Neuronal stem cell (in vitro differentiated cells): ENCODE measurements around the gene SMAD5.

Experiments
- DNase-seq: peaks from one replicate; pipeline ENCODE4 v3.0.0-alpha.2; 2013; ENCODE audit warnings: low spot score
- H2AFZ ChIP-seq: one replicate; pipeline ENCODE4 v1.6.1; 2013; ENCODE audit warnings: mild to moderate bottlenecking, low read length, inconsistent platforms
- H2AK5ac ChIP-seq: 2 replicates; pipeline ENCODE4 v1.6.1; 2013; ENCODE audit warnings: low read depth, mild to moderate bottlenecking, inconsistent platforms, low read length, moderate library complexity, mixed read lengths
- H2BK120ac ChIP-seq: 2 replicates; pipeline ENCODE4 v1.6.1; 2013; ENCODE audit warnings: low read depth, mild to moderate bottlenecking, inconsistent platforms, low read length, moderate library complexity, mixed read lengths
- H2BK12ac ChIP-seq: one replicate; pipeline ENCODE4 v1.6.1; 2013; ENCODE audit warnings: low read length, inconsistent platforms
- H2BK15ac ChIP-seq: 2 replicates; pipeline ENCODE4 v1.6.1; 2013; ENCODE audit warnings: mild to moderate bottlenecking, low read length, inconsistent platforms, mixed read lengths
- H2BK5ac ChIP-seq: one replicate; pipeline ENCODE4 v1.6.1; 2013; ENCODE audit warnings: inconsistent platforms, mild to moderate bottlenecking, low read length, moderate library complexity
- H3K14ac ChIP-seq: one replicate; pipeline ENCODE4 v1.6.1; 2013; ENCODE audit warnings: low read length, inconsistent platforms
- H3K18ac ChIP-seq: 2 replicates; pipeline ENCODE4 v1.6.1; 2013; ENCODE audit warnings: low read length, inconsistent platforms
- H3K23ac ChIP-seq: 2 replicates; pipeline ENCODE4 v1.6.1; 2013; ENCODE audit warnings: low read depth, mild to moderate bottlenecking, mixed read lengths, low read length, inconsistent platforms; ENCODE audit not compliant: poor library complexity
- H3K27ac ChIP-seq: replicated peaks from 3 replicates; pipeline ENCODE4 v1.5.1; 2013; ENCODE audit warnings: low read length, inconsistent platforms
- H3K27me3 ChIP-seq, 3 experiments: 2 replicates each; pipeline ENCODE4 v1.6.1; 2013; ENCODE audit warnings: low read length in 3 of 3, mild to moderate bottlenecking in 2 of 3, inconsistent platforms in 1 of 3, low read depth in 1 of 3, mixed read lengths in 1 of 3, moderate library complexity in 1 of 3; ENCODE audit not compliant: control insufficient read depth in 3 of 3, insufficient read depth in 3 of 3
- H3K36me3 ChIP-seq, 2 donors: replicated peaks in 1 of 2; 2 replicates each; pipeline ENCODE4 v1.6.1; 2013; ENCODE audit warnings: low read length in 2 of 2; ENCODE audit not compliant: control insufficient read depth in 2 of 2, insufficient read depth in 2 of 2
- H3K4ac ChIP-seq: 2 replicates; pipeline ENCODE4 v1.6.1; 2013; ENCODE audit warnings: inconsistent platforms, mild to moderate bottlenecking, low read length, moderate library complexity
- H3K4me1 ChIP-seq, 2 donors: 1 replicate in 1 of 2; 2 replicates in 1 of 2; pipeline ENCODE4 v1.6.1; 2013; ENCODE audit warnings: low read length in 2 of 2, low read depth in 1 of 2; ENCODE audit not compliant: control insufficient read depth in 2 of 2, insufficient read depth in 1 of 2
- H3K4me2 ChIP-seq: one replicate; pipeline ENCODE4 v1.6.1; 2013; ENCODE audit warnings: mild to moderate bottlenecking, low read length, inconsistent platforms; ENCODE audit not compliant: insufficient read depth, poor library complexity, severe bottlenecking
- H3K4me3 ChIP-seq, 2 donors: 2 replicates each; pipeline ENCODE4 v1.5.1; 2013; ENCODE audit warnings: low read length in 2 of 2, mild to moderate bottlenecking in 2 of 2, inconsistent platforms in 1 of 2, moderate library complexity in 1 of 2
- H3K79me1 ChIP-seq: one replicate; pipeline ENCODE4 v1.6.1; 2013; ENCODE audit warnings: low read depth, mild to moderate bottlenecking, inconsistent platforms, low read length, moderate library complexity
- H3K9ac ChIP-seq: one replicate; pipeline ENCODE4 v1.6.1; 2013; ENCODE audit warnings: mild to moderate bottlenecking, low read depth, low read length, inconsistent platforms; ENCODE audit not compliant: poor library complexity
- H3K9me3 ChIP-seq, 2 donors: replicated peaks in 1 of 2; 2 replicates each; pipeline versions ENCODE3 to v1.6.1; 2013; ENCODE audit warnings: low read length in 2 of 2, mild to moderate bottlenecking in 2 of 2, inconsistent platforms in 1 of 2, low read depth in 1 of 2, mixed read lengths in 1 of 2, moderate library complexity in 1 of 2; ENCODE audit not compliant: control insufficient read depth in 2 of 2, insufficient read depth in 1 of 2
- H4K8ac ChIP-seq: one replicate; pipeline ENCODE4 v1.6.1; 2013; ENCODE audit warnings: low read depth, mild to moderate bottlenecking, inconsistent platforms, low read length, moderate library complexity
- H4K91ac ChIP-seq: one replicate; pipeline ENCODE4 v1.6.1; 2013; ENCODE audit warnings: low read length, low read depth, mild to moderate bottlenecking, inconsistent platforms; ENCODE audit not compliant: poor library complexity
- WGBS, 2 donors: extraction: QIAGEN DNeasy Blood & Tissue Kit; methylation state at CpG; one replicate each; pipeline ENCODE4 v1.1.7; 2013; ENCODE audit warnings: missing lambda C conversion rate in 2 of 2, mixed read lengths in 1 of 2; ENCODE audit not compliant: insufficient read length in 2 of 2, insufficient replicate concordance in 1 of 2; ENCODE audit errors: extremely low coverage in 2 of 2; 5-methylcytosine and 5-hydroxymethylcytosine counted together

Gene SMAD5

GRCh38 chr5:136193322-136193935 lies 60.8 kb downstream of the SMAD5 start:
- Histone ChIP-seq H3K4me3 (peak overlapping the region; percentile 28 to 52), H3K27me3 (peaks cover 9 to 61% (median 45%) of the 10 kb centered on the region in 3 experiments), H2BK12ac (no peak overlapping the region), H3K9me3 (no peaks in the 10 kb centered on the region), H3K18ac (peak overlapping the region; percentile 29), H3K4me2 (peak overlapping the region; percentile 99), H3K23ac (peak overlapping the region; percentile 55), H2BK15ac (no peak overlapping the region), H4K91ac (no peak overlapping the region), H3K14ac (no peak overlapping the region), H2BK5ac (no peak overlapping the region), H2AFZ (peak overlapping the region; percentile 97), H4K8ac (no peak overlapping the region), H3K4me1 (peaks cover 9 to 19% of the 10 kb centered on the region in 2 donors), H2BK120ac (no peak overlapping the region), H3K27ac (no peak overlapping the region), H3K79me1 (no peaks in the 10 kb centered on the region), H3K4ac (no peak overlapping the region), H2AK5ac (peak overlapping the region; percentile 34), H3K9ac (no peak overlapping the region), H3K36me3 (peaks cover 3 to 9% of the 10 kb centered on the region in 2 donors)
- WGBS, 2 donors: no CpG with 5 or more reads among the region's 18 CpGs
- no peak for DNase-seq

DNA sequence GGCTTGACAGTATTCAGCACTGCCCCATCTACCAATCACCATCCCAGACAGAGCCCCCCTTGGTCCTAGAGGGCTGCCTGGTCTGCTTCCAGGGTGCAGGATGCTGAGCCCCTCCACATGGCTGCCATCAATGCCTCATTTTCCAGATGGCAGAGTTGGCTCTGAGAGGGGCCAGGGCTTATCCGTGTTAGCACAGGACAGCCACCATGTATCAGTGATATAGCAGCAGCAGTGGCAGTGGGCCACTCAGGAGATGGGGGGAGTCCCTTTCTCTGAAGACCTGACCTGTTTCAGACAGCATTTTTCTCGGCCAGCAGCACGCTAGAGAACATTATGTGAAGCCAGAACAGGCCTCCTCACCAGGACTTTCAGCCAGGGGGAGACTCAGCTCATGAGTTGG lies 61.9 kb downstream of the SMAD5 start:
- Histone ChIP-seq H2BK15ac (no peak overlapping the region), H3K9ac (no peak overlapping the region), H3K18ac (no peak overlapping the region), H2BK5ac (no peak overlapping the region), H4K8ac (no peak overlapping the region), H2BK12ac (no peak overlapping the region), H2AFZ (no peak overlapping the region), H3K4me3 (no peak overlapping the region), H2AK5ac (no peak overlapping the region), H4K91ac (no peak overlapping the region), H3K27ac (no peak overlapping the region), H3K4me1 (peaks cover 9 to 19% of the 10 kb centered on the region in 2 donors), H3K9me3 (no peaks in the 10 kb centered on the region), H3K4ac (no peak overlapping the region), H3K36me3 (no peaks in the 10 kb centered on the region), H3K4me2 (no peak overlapping the region), H3K79me1 (no peaks in the 10 kb centered on the region), H2BK120ac (no peak overlapping the region), H3K27me3 (peaks cover 9 to 70% (median 44%) of the 10 kb centered on the region in 3 experiments), H3K23ac (no peak overlapping the region), H3K14ac (no peak overlapping the region)
- no CpG with 5 or more reads among the region's 3 CpGs for WGBS, 2 donors
- DNase-seq: no peak

DNA sequence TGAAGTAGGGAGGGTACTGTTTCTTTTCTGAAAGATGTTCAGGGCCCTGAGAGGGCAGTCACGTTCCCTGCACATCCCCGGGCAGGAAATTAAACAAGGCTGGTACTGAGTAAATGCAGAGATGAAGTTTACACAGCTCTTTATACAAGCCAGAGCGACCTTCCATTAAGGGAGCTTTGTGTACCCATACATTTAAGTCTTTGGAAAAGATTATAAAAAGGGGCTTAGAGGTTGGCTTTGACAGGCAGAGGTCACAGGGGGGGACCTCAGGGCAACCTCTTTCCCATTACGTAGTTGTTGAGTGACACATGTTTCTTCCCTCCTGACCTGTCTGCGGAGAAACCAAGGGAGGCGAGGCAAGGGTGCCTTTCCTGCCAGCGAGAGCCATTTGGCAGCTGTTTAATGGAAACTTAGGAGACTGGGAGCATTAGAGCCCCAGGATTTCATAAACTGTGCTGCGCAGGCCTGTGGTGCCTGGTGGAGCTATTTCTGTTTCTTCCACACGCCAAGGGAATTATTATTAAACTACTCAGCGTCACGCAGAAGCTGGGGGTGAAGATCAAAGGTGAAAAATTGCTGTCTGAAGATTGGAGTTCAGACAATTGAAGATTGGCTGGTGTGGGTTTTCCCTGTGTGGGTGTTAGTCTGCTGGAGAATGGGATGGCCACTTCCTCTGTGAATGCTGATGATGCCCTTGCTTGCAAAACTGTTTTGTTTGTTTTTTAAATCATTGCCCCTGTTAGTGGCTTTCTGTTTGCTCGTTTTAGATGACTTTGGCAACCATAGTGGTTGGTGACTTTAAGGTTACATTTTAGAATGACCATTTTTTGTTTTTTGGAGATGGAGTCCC lies 63.6 kb downstream of the SMAD5 start:
- no peak overlapping the region for H3K14ac ChIP-seq
- H2BK12ac ChIP-seq: no peak overlapping the region
- H3K9me3 ChIP-seq: no peaks in the 10 kb centered on the region
- H3K79me1 ChIP-seq: no peaks in the 10 kb centered on the region
- no peak overlapping the region for H3K4me3 ChIP-seq
- no peak overlapping the region for H2BK120ac ChIP-seq
- peaks cover 8 to 72% (median 28%) of the 10 kb centered on the region in 3 experiments for H3K27me3 ChIP-seq
- no peak overlapping the region for H4K8ac ChIP-seq
- no peak for DNase-seq
- H4K91ac ChIP-seq: no peak overlapping the region
- no CpG with 5 or more reads among the region's 12 CpGs for WGBS, 2 donors
- no peak overlapping the region for H3K9ac ChIP-seq
- H2AFZ ChIP-seq: no peak overlapping the region
- no peak overlapping the region for H2BK5ac ChIP-seq
- no peak overlapping the region for H3K4ac ChIP-seq
- no peak overlapping the region for H2BK15ac ChIP-seq
- H3K4me2 ChIP-seq: no peak overlapping the region
- H3K18ac ChIP-seq: no peak overlapping the region
- H3K4me1 ChIP-seq: peaks cover 9 to 19% of the 10 kb centered on the region in 2 donors
- no peaks in the 10 kb centered on the region for H3K36me3 ChIP-seq
- H3K27ac ChIP-seq: no peak overlapping the region
- no peak overlapping the region for H3K23ac ChIP-seq
- no peak overlapping the region for H2AK5ac ChIP-seq

- Histone ChIP-seq H2BK120ac (no peak overlapping the region), H3K9ac (no peak overlapping the region), H2BK12ac (no peak overlapping the region), H3K27me3 (peaks cover 0 to 71% (median 14%) of the 10 kb centered on the region in 3 experiments), H4K8ac (no peak overlapping the region), H3K27ac (no peak overlapping the region), H3K18ac (no peak overlapping the region), H2AFZ (no peak overlapping the region), H3K9me3 (no peaks in the 10 kb centered on the region), H3K4me2 (no peak overlapping the region), H3K4me1 (peaks cover 10 to 18% of the 10 kb centered on the region in 2 donors), H2AK5ac (peak overlapping the region; percentile 15), H3K14ac (no peak overlapping the region), H2BK5ac (no peak overlapping the region), H3K23ac (no peak overlapping the region), H4K91ac (no peak overlapping the region), H3K4me3 (no peak overlapping the region), H2BK15ac (no peak overlapping the region), H3K36me3 (no peaks in the 10 kb centered on the region), H3K79me1 (no peaks in the 10 kb centered on the region), H3K4ac (no peak overlapping the region)
- no CpG with 5 or more reads among the region's 4 CpGs for WGBS, 2 donors
- DNase-seq: no peak
Observed at GRCh38 chr5:136197462-136198142, 65.0 kb downstream of the SMAD5 start.
